Suprapubic skin (tissue), 4 donors: ENCODE results near the gene PRMT3. TPM values are rescaled to one million over a fixed set of nuclear protein-coding genes. Genes with fewer than 3 reads are reported as not detected.
"Not testable (repeated sequence)": the region's sequence is repeated elsewhere in the genome, so short reads cannot be mapped to it uniquely, and the experiment has no call there.

Experiments
- DNase-seq, 2 donors: peaks; one replicate each; pipeline ENCODE4 v3.0.0-alpha.2; 2019; ENCODE audit warnings: low spot score in 2 of 2
- H3K27ac ChIP-seq: fragments of 200-600 bp; sonication (generic); one replicate; pipeline ENCODE4 v1.5.1; 2019
- H3K27me3 ChIP-seq: fragments of 200-600 bp; sonication (generic); one replicate; pipeline ENCODE4 v1.5.1; 2019
- H3K36me3 ChIP-seq: fragments of 200-600 bp; sonication (generic); one replicate; pipeline ENCODE4 v1.5.1; 2019
- H3K4me1 ChIP-seq: fragments of 200-600 bp; sonication (generic); one replicate; pipeline ENCODE4 v1.5.1; 2019
- H3K4me3 ChIP-seq: fragments of 200-600 bp; sonication (generic); one replicate; pipeline ENCODE4 v1.5.1; 2019; ENCODE audit warnings: mild to moderate bottlenecking
- H3K9me3 ChIP-seq: fragments of 200-600 bp; sonication (generic); one replicate; pipeline ENCODE4 v1.5.1; 2019
- CTCF ChIP-seq, 2 donors: fragments of 200-600 bp in 1 of 2; fragments of 450-650 bp in 1 of 2; sonication (generic) in 1 of 2; IDR thresholded peaks; one replicate each; pipeline ENCODE4 v1.5.1; 2016 to 2019; ENCODE audit warnings: antibody characterized with exemption in 2 of 2, mild to moderate bottlenecking in 1 of 2, moderate library complexity in 1 of 2
- EP300 ChIP-seq: sonication (generic); formaldehyde crosslinking; IDR thresholded peaks from one replicate; pipeline ENCODE4 v1.6.1; 2017; ENCODE audit warnings: antibody characterized with exemption
- POLR2A ChIP-seq, 2 donors: fragments of 450-650 bp; IDR thresholded peaks; one replicate each; pipeline ENCODE4 v1.6.1; 2017; ENCODE audit warnings: antibody characterized with exemption in 2 of 2, mild to moderate bottlenecking in 2 of 2, moderate library complexity in 2 of 2
- POLR2AphosphoS5 ChIP-seq, 3 donors: sonication (generic); formaldehyde crosslinking; IDR thresholded peaks; one replicate each; pipeline ENCODE4 v1.6.1; 2017; ENCODE audit warnings: antibody characterized with exemption in 3 of 3
- WGBS: methylation state at CpG from one replicate; pipeline ENCODE4 v1.1.5; 2018; 5-methylcytosine and 5-hydroxymethylcytosine counted together
- total RNA-seq, 4 donors: library from RNA; depleted of rRNA; stranded (reverse); fragments of >200 nt; gene quantifications; one replicate each; pipeline ENCODE4 v1.1.0, GENCODE V29; 2016

The PRMT3 gene
- total RNA-seq, 4 donors from 2014 or later = 13.3 to 19.7 (median 15.5) TPM

- TF ChIP-seq CTCF (IDR thresholded peaks at IDR 0.05) (no peak), POLR2A (IDR thresholded peaks at IDR 0.05) (no peak), EP300 (no peak), POLR2AphosphoS5 (IDR thresholded peaks at IDR 0.05) (no peak)
- Histone ChIP-seq H3K36me3 (no peaks in the 10 kb centered on the region), H3K27ac (no peak overlapping the region), H3K4me1 (no peaks in the 10 kb centered on the region), H3K4me3 (no peak overlapping the region), H3K9me3 (no peaks in the 10 kb centered on the region), H3K27me3 (no peaks in the 10 kb centered on the region)
- DNase-seq = no peak
- WGBS = 84% methylated on average over 2 of the region's 2 CpGs
Observed at GRCh38 chr11:20547411-20547810, 159.9 kb downstream of the PRMT3 start.

- DNase-seq = no peak
- H3K27me3 ChIP-seq = no peaks in the 10 kb centered on the region
- TF ChIP-seq POLR2A (IDR thresholded peaks at IDR 0.05) (no peak), EP300 (no peak), CTCF (IDR thresholded peaks at IDR 0.05) (no peak), POLR2AphosphoS5 (IDR thresholded peaks at IDR 0.05) (no peak)
- H3K4me3 ChIP-seq = no peak overlapping the region
- WGBS = 87% methylated on average over 2 of the region's 2 CpGs
- H3K36me3 ChIP-seq = no peaks in the 10 kb centered on the region
- H3K4me1 ChIP-seq = no peaks in the 10 kb centered on the region
- H3K9me3 ChIP-seq = no peaks in the 10 kb centered on the region
- no peak overlapping the region for H3K27ac ChIP-seq
Observed at GRCh38 chr11:20551096-20551495, 163.6 kb downstream of the PRMT3 start.

- TF ChIP-seq CTCF (IDR thresholded peaks at IDR 0.05) (no peak), POLR2AphosphoS5 (IDR thresholded peaks at IDR 0.05) (no peak), EP300 (no peak), POLR2A (IDR thresholded peaks at IDR 0.05) (no peak)
- Histone ChIP-seq H3K9me3 (no peaks in the 10 kb centered on the region), H3K4me1 (no peaks in the 10 kb centered on the region), H3K4me3 (no peak overlapping the region), H3K27ac (no peak overlapping the region), H3K27me3 (no peaks in the 10 kb centered on the region), H3K36me3 (no peaks in the 10 kb centered on the region)
- DNase-seq = no peak
- 73% methylated on average over 2 of the region's 3 CpGs for WGBS
Observed at GRCh38 chr11:20555783-20556182, 168.3 kb downstream of the PRMT3 start.

GRCh38 chr11:20556396-20556795 lies 168.9 kb downstream of the PRMT3 start:
- DNase-seq, H3K36me3 ChIP-seq, H3K27ac ChIP-seq, H3K27me3 ChIP-seq, H3K4me3 ChIP-seq, H3K9me3 ChIP-seq, H3K4me1 ChIP-seq: not testable (repeated sequence)

- H3K9me3 ChIP-seq = no peaks in the 10 kb centered on the region
- no peak overlapping the region for H3K4me3 ChIP-seq
- no peak for DNase-seq
- H3K4me1 ChIP-seq = no peaks in the 10 kb centered on the region
- WGBS = 89% methylated on average over 4 of the region's 4 CpGs
- H3K36me3 ChIP-seq = no peaks in the 10 kb centered on the region
- H3K27me3 ChIP-seq = no peaks in the 10 kb centered on the region
- TF ChIP-seq CTCF (IDR thresholded peaks at IDR 0.05) (no peak), EP300 (no peak), POLR2AphosphoS5 (IDR thresholded peaks at IDR 0.05) (no peak), POLR2A (IDR thresholded peaks at IDR 0.05) (no peak)
- H3K27ac ChIP-seq = no peak overlapping the region
Observed at GRCh38 chr11:20558741-20559140, 171.2 kb downstream of the PRMT3 start.

Other genes with a start within 250 kb of the PRMT3 start
- not detected for gene DBX1, start 227.2 kb upstream of the PRMT3 start, total RNA-seq
- 10 to 100 TPM; 24.9 to 67.6 (median 46.4) TPM for gene HTATIP2, start 24.0 kb upstream of the PRMT3 start, total RNA-seq
- gene SLC6A5, start 211.9 kb downstream of the PRMT3 start, total RNA-seq = not detected